ENCODE measurements around the gene PLA2G4B. TPM values are rescaled to one million over a fixed set of nuclear protein-coding genes. Genes with fewer than 3 reads are reported as not detected.

Gene PLA2G4B
- total and polyA plus RNA-seq, 10 of the 15 experiments (the other 5 are each of a cell fraction or from before 2014, with no cell fraction given): 0.22 to 6.6 (median 2.9) TPM

DNA sequence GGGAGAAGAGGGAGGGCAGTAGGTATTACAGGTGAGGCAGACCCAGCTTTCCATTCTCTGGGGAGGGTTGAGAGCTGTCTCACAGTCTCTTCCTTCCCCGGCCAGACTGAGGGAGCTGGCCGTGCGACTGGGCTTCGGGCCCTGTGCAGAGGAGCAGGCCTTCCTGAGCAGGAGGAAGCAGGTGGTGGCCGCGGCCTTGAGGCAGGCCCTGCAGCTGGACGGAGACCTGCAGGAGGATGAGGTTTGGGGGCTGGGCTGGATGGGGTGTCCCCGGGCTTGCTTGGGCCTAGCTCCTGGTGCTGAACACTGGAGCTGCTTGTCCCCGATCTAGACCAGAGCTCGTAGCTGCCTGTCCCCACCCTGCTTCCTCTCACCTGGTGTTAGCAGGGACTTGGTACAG is 4.9 kb downstream of the PLA2G4B start:
- no peaks in the 10 kb centered on the region for H3K4me1 ChIP-seq (ENCODE audit: control insufficient read depth, insufficient read depth, low read length)
- no peaks in the 10 kb centered on the region for H3K79me2 ChIP-seq (ENCODE audit: control insufficient read depth, insufficient read depth, low read length)
- TF ChIP-seq NFYB (IDR thresholded peaks at IDR 0.05; ENCODE audit: insufficient read depth, low read depth, low read length) (no peak), HDAC6 (IDR thresholded peaks at IDR 0.05; ENCODE audit: unreplicated experiment) (no peak), POLR2AphosphoS2 (IDR thresholded peaks at IDR 0.05; ENCODE audit: low read depth, low read length) (no peak), MXI1 (IDR thresholded peaks at IDR 0.05; ENCODE audit: low read depth, low read length) (no peak), FOXM1 (IDR thresholded peaks at IDR 0.05; ENCODE audit: low read depth, low read length) (no peak), SMC3 (IDR thresholded peaks at IDR 0.05; ENCODE audit: borderline replicate concordance, low read length) (no peak), MEF2B (IDR thresholded peaks at IDR 0.05; ENCODE audit: partially characterized antibody, poor library complexity, severe bottlenecking) (no peak)
- intact Hi-C loops (cut with micrococcal nuclease; ENCODE audit: unreplicated experiment) (no loop called here), in situ Hi-C loops (cut with MboI) (no loop called here)
- H3K36me3 ChIP-seq (ENCODE audit: control insufficient read depth in 2 of 2, insufficient read depth in 2 of 2, low read length in 1 of 2): no peaks in the 10 kb centered on the region; a peak in 1 of 4 replicates
- H3K9ac ChIP-seq (ENCODE audit: control insufficient read depth, insufficient read depth, low read length): no peak overlapping the region
- ChIA-PET CTCF (interaction anchor here (0.7 kb wide), 1 partner anchor 61 kb away, joined by 3 read pairs; no protein-coding TSS in a partner anchor), RAD21 (ENCODE audit: unreplicated experiment) (interaction anchor here (0.9 kb wide), 1 partner anchor 70 kb away, joined by 4 read pairs; no protein-coding TSS in a partner anchor), SMC1A (ENCODE audit: uncharacterized antibody, unreplicated experiment) (interaction anchor here (1.0 kb wide), 1 partner anchor 15 kb away, joined by 3 read pairs; the partner anchor contains the start of gene JMJD7), POLR2A (no interaction called here)
- FAIRE-seq (no peak), ATAC-seq (no peak), DNase-seq (ENCODE audit: low read depth, low spot score) (no peak)
- no TSS peak for BruUV-seq (replicated peaks)
- H3K4me3 ChIP-seq: no peak overlapping the region
- no peaks in the 10 kb centered on the region for H3K27me3 ChIP-seq (replicated peaks in 1 of 2; ENCODE audit: control insufficient read depth in 2 of 2, insufficient read depth in 2 of 2, low read length in 1 of 2)
- H3K4me2 ChIP-seq (ENCODE audit: control insufficient read depth, insufficient read depth): no peak overlapping the region
- no peaks in the 10 kb centered on the region for H3K9me3 ChIP-seq (replicated peaks; ENCODE audit: control insufficient read depth, insufficient read depth, low read length)
- no peak overlapping the region for H3K27ac ChIP-seq (ENCODE audit: control insufficient read depth, insufficient read depth)
- no peaks in the 10 kb centered on the region for H4K20me1 ChIP-seq (ENCODE audit: control insufficient read depth, insufficient read depth)
- WGBS (ENCODE audit: insufficient coverage, insufficient replicate concordance, low lambda C conversion rate, missing lambda C conversion rate): 60% methylated on average over 10 of the region's 10 CpGs
- no peak overlapping the region for H2AFZ ChIP-seq (ENCODE audit: control insufficient read depth, low read depth, low read length)

GRCh38 chr15:41844814-41845213 is 6.2 kb downstream of the PLA2G4B start:
- ChIA-PET RAD21 (ENCODE audit: unreplicated experiment) (no interaction called here), SMC1A (ENCODE audit: uncharacterized antibody, unreplicated experiment) (no interaction called here), CTCF (no interaction called here), POLR2A (no interaction called here)
- FAIRE-seq (no peak), DNase-seq (ENCODE audit: low read depth, low spot score) (no peak), ATAC-seq (no peak)
- no peaks in the 10 kb centered on the region for H3K4me1 ChIP-seq (ENCODE audit: control insufficient read depth, insufficient read depth, low read length)
- no peak overlapping the region for H3K4me2 ChIP-seq (ENCODE audit: control insufficient read depth, insufficient read depth)
- H3K9ac ChIP-seq (ENCODE audit: control insufficient read depth, insufficient read depth, low read length): no peak overlapping the region
- H3K4me3 ChIP-seq: no peak overlapping the region
- WGBS (ENCODE audit: insufficient coverage, insufficient replicate concordance, low lambda C conversion rate, missing lambda C conversion rate): 88% methylated on average over 10 of the region's 12 CpGs
- H3K9me3 ChIP-seq (replicated peaks; ENCODE audit: control insufficient read depth, insufficient read depth, low read length): no peaks in the 10 kb centered on the region
- H2AFZ ChIP-seq (ENCODE audit: control insufficient read depth, low read depth, low read length): no peak overlapping the region
- in situ Hi-C loops (cut with MboI) (no loop called here), intact Hi-C loops (cut with micrococcal nuclease; ENCODE audit: unreplicated experiment) (no loop called here)
- no peaks in the 10 kb centered on the region; a peak in 1 of 4 replicates for H3K36me3 ChIP-seq (ENCODE audit: control insufficient read depth in 2 of 2, insufficient read depth in 2 of 2, low read length in 1 of 2)
- no TSS peak for BruUV-seq (replicated peaks)
- H3K27me3 ChIP-seq (replicated peaks in 1 of 2; ENCODE audit: control insufficient read depth in 2 of 2, insufficient read depth in 2 of 2, low read length in 1 of 2): no peaks in the 10 kb centered on the region
- no peaks in the 10 kb centered on the region; the same call in 1 of the 2 replicates for H4K20me1 ChIP-seq (ENCODE audit: control insufficient read depth, insufficient read depth)
- no peak overlapping the region for H3K27ac ChIP-seq (ENCODE audit: control insufficient read depth, insufficient read depth)
- no peaks in the 10 kb centered on the region for H3K79me2 ChIP-seq (ENCODE audit: control insufficient read depth, insufficient read depth, low read length)
- TF ChIP-seq RBBP5 (conservative IDR thresholded peaks at IDR 0.05) (no peak), POU2F2 (IDR thresholded peaks at IDR 0.05; ENCODE audit: borderline replicate concordance, low read depth, low read length) (no peak), NR2C1 (IDR thresholded peaks at IDR 0.05) (no peak), HDGF (IDR thresholded peaks at IDR 0.05) (no peak), FOXK2 (IDR thresholded peaks at IDR 0.05) (no peak), ESRRA (IDR thresholded peaks at IDR 0.05; ENCODE audit: low read length) (no peak), PAX5 (IDR thresholded peaks at IDR 0.05; ENCODE audit: borderline replicate concordance, low read depth, low read length) (no peak), SIN3A (IDR thresholded peaks at IDR 0.05; ENCODE audit: low read depth, low read length) (no peak), SREBF1 (IDR thresholded peaks at IDR 0.05; ENCODE audit: low read length) (no peak), STAT3 (IDR thresholded peaks at IDR 0.05; ENCODE audit: low read depth, low read length) (no peak)
- TF ChIP-seq, protein P1, sequence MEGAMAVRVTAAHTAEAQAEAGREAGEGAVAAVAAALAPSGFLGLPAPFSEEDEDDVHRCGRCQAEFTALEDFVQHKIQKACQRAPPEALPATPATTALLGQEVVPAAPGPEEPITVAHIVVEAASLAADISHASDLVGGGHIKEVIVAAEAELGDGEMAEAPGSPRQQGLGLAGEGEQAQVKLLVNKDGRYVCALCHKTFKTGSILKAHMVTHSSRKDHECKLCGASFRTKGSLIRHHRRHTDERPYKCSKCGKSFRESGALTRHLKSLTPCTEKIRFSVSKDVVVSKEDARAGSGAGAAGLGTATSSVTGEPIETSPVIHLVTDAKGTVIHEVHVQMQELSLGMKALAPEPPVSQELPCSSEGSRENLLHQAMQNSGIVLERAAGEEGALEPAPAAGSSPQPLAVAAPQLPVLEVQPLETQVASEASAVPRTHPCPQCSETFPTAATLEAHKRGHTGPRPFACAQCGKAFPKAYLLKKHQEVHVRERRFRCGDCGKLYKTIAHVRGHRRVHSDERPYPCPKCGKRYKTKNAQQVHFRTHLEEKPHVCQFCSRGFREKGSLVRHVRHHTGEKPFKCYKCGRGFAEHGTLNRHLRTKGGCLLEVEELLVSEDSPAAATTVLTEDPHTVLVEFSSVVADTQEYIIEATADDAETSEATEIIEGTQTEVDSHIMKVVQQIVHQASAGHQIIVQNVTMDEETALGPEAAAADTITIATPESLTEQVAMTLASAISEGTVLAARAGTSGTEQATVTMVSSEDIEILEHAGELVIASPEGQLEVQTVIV (IDR thresholded peaks at IDR 0.05; ENCODE audit: borderline replicate concordance, partially characterized antibody): no peak

Data from GM12878 (cell line).